H1 (cell line): Measurements from ENCODE around the gene CCIN. TPM values are rescaled to one million over a fixed set of nuclear protein-coding genes. Genes with fewer than 3 reads are reported as not detected.

Experiments used
- CTCF ChIA-PET: fragments of 300-600 bp; sonication (Branson Sonifier 250); formaldehyde crosslinking; loops from one replicate; lab custom pipeline; 2021; ENCODE audit not compliant: partially characterized antibody; lab: Charles Lee
- POLR2A ChIA-PET: fragments of 300-600 bp; sonication (Branson Sonifier 250); formaldehyde crosslinking; loops from one replicate; lab custom pipeline; 2021; ENCODE audit warnings: inconsistent platforms; ENCODE audit not compliant: partially characterized antibody; lab: Charles Lee
- DNase-seq, 2 experiments: peaks; one replicate each; pipeline versions ENCODE4 v3.0.0 to v3.0.0-alpha.2; 2010 to 2022; ENCODE audit warnings: low spot score in 2 of 2, low read depth in 1 of 2, mixed read lengths in 1 of 2
- FAIRE-seq: peaks from 2 replicates; lab custom pipeline; 2011; peaks lifted over from hg19 to GRCh38; lab: Jason Lieb, UNC
- H2AFZ ChIP-seq: 2 replicates; pipeline ENCODE4 v1.8.1; 2012; ENCODE audit warnings: low read length, inconsistent platforms
- H2AK5ac ChIP-seq: 2 replicates; pipeline ENCODE4 v1.6.1; 2013; ENCODE audit warnings: low read depth, low read length
- H2BK120ac ChIP-seq: replicated peaks from 2 replicates; pipeline ENCODE3; 2013; ENCODE audit warnings: low read depth, low read length, inconsistent platforms
- H2BK12ac ChIP-seq: 2 replicates; pipeline ENCODE4 v1.6.1; 2013; ENCODE audit warnings: low read depth, low read length
- H2BK15ac ChIP-seq: 2 replicates; pipeline ENCODE4 v1.6.1; 2013; ENCODE audit warnings: low read length
- H2BK20ac ChIP-seq: 2 replicates; pipeline ENCODE4 v1.6.1; 2013; ENCODE audit warnings: low read length
- H2BK5ac ChIP-seq: 2 replicates; pipeline ENCODE4 v1.6.1; 2013; ENCODE audit warnings: low read depth, low read length
- H3K14ac ChIP-seq: 2 replicates; pipeline ENCODE4 v1.6.1; 2013; ENCODE audit warnings: inconsistent platforms; ENCODE audit not compliant: insufficient read length
- H3K18ac ChIP-seq: 2 replicates; pipeline ENCODE4 v1.6.1; 2013; ENCODE audit warnings: low read length; ENCODE audit errors: extremely low read depth
- H3K23ac ChIP-seq: 2 replicates; pipeline ENCODE4 v1.6.1; 2013; ENCODE audit warnings: inconsistent platforms; ENCODE audit not compliant: insufficient read length
- H3K23me2 ChIP-seq: 2 replicates; pipeline ENCODE4 v1.6.1; 2013; ENCODE audit warnings: low read depth, low read length
- H3K27ac ChIP-seq: 2 replicates; pipeline ENCODE4 v1.6.1; 2011; ENCODE audit warnings: low read depth, low read length, inconsistent platforms
- H3K27me3 ChIP-seq, 4 experiments: replicated peaks in 1 of 4; 1 replicate in 1 of 4; 2 replicates in 3 of 4; pipeline versions ENCODE4 v1.6.1 to v1.8.1; 2011 to 2013; ENCODE audit warnings: low read length in 3 of 4, mild to moderate bottlenecking in 3 of 4, inconsistent platforms in 2 of 4, mixed read lengths in 2 of 4, moderate library complexity in 1 of 4; ENCODE audit not compliant: control insufficient read depth in 3 of 4, insufficient read depth in 3 of 4; ENCODE audit errors: extremely low read depth in 1 of 4
- H3K36me3 ChIP-seq, 4 experiments: 2 replicates each; pipeline versions ENCODE4 v1.6.1 to v1.8.1; 2011 to 2013; ENCODE audit warnings: mild to moderate bottlenecking in 4 of 4, low read length in 3 of 4, moderate library complexity in 2 of 4, control low read depth in 1 of 4, inconsistent platforms in 1 of 4; ENCODE audit not compliant: insufficient read depth in 4 of 4, control insufficient read depth in 2 of 4
- H3K4ac ChIP-seq: replicated peaks from 2 replicates; pipeline ENCODE3; 2013; ENCODE audit warnings: low read length, low read depth, mixed read lengths, inconsistent platforms; ENCODE audit not compliant: insufficient read length
- H3K4me1 ChIP-seq, 4 experiments: replicated peaks in 1 of 4; 1 replicate in 1 of 4; 2 replicates in 3 of 4; pipeline versions ENCODE4 v1.6.1 to v1.8.1; 2011 to 2013; ENCODE audit warnings: low read length in 3 of 4, inconsistent platforms in 2 of 4, mixed read lengths in 1 of 4; ENCODE audit not compliant: insufficient read depth in 4 of 4, control insufficient read depth in 3 of 4
- H3K4me2 ChIP-seq, 2 experiments: 2 replicates each; pipeline versions ENCODE4 v1.6.1 to v1.8.1; 2011 to 2013; ENCODE audit warnings: low read depth in 2 of 2, low read length in 2 of 2, control low read depth in 1 of 2, inconsistent platforms in 1 of 2, mild to moderate bottlenecking in 1 of 2; ENCODE audit not compliant: insufficient read depth in 1 of 2
- H3K4me3 ChIP-seq, 4 experiments: fragments of 200-600, 300-600 bp in 1 of 4; sonication (generic), shearing (Covaris generic), sonication (Bioruptor Twin) in 1 of 4; 2 replicates each; pipeline versions ENCODE4 v1.5.1 to v1.8.1; 2011 to 2016; ENCODE audit warnings: low read length in 4 of 4, low read depth in 3 of 4, control low read depth in 2 of 4, inconsistent platforms in 2 of 4, mild to moderate bottlenecking in 2 of 4, mixed read lengths in 1 of 4, moderate library complexity in 1 of 4; ENCODE audit not compliant: insufficient read depth in 2 of 4; ENCODE audit errors: extremely low read depth in 1 of 4
- H3K56ac ChIP-seq: replicated peaks from 2 replicates; pipeline ENCODE3; 2013; ENCODE audit warnings: low read depth, mild to moderate bottlenecking, mixed read lengths, low read length, inconsistent platforms; ENCODE audit not compliant: insufficient read length
- H3K79me1 ChIP-seq: 2 replicates; pipeline ENCODE4 v1.6.1; 2013; ENCODE audit warnings: low read depth, low read length, control low read depth
- H3K79me2 ChIP-seq, 2 experiments: 2 replicates each; pipeline versions ENCODE4 v1.6.1 to v1.8.1; 2012 to 2013; ENCODE audit warnings: low read length in 2 of 2, mild to moderate bottlenecking in 2 of 2, inconsistent platforms in 1 of 2; ENCODE audit not compliant: insufficient read depth in 2 of 2, control insufficient read depth in 1 of 2
- H3K9ac ChIP-seq, 4 experiments: replicated peaks in 1 of 4; 1 replicate in 1 of 4; 2 replicates in 3 of 4; pipeline versions ENCODE4 v1.6.1 to v1.8.1; 2011 to 2013; ENCODE audit warnings: low read depth in 3 of 4, low read length in 3 of 4, control low read depth in 2 of 4, mild to moderate bottlenecking in 2 of 4, moderate library complexity in 2 of 4, inconsistent platforms in 1 of 4; ENCODE audit errors: extremely low read depth in 1 of 4
- H3K9me3 ChIP-seq, 2 experiments: 2 replicates each; pipeline versions ENCODE4 v1.6.1 to v1.8.1; 2012 to 2013; ENCODE audit warnings: mild to moderate bottlenecking in 2 of 2, moderate library complexity in 2 of 2, control low read depth in 1 of 2, inconsistent platforms in 1 of 2, low read depth in 1 of 2, low read length in 1 of 2, mixed read lengths in 1 of 2; ENCODE audit not compliant: insufficient read depth in 2 of 2
- H4K20me1 ChIP-seq, 2 experiments: replicated peaks in 1 of 2; 2 replicates each; pipeline versions ENCODE3 to v1.8.1; 2011 to 2013; ENCODE audit warnings: inconsistent platforms in 2 of 2, low read length in 2 of 2, mild to moderate bottlenecking in 1 of 2; ENCODE audit not compliant: insufficient read depth in 2 of 2, control insufficient read depth in 1 of 2
- H4K5ac ChIP-seq: 2 replicates; pipeline ENCODE4 v1.6.1; 2013; ENCODE audit warnings: low read length, low read depth, mixed read lengths, inconsistent platforms; ENCODE audit not compliant: insufficient read length
- H4K8ac ChIP-seq: 2 replicates; pipeline ENCODE4 v1.8.0; 2013; ENCODE audit warnings: mild to moderate bottlenecking, moderate library complexity, low read length, inconsistent platforms; ENCODE audit not compliant: insufficient read depth; ENCODE audit errors: extremely low read depth
- H4K91ac ChIP-seq: replicated peaks from 2 replicates; pipeline ENCODE3; 2013; ENCODE audit warnings: low read length, mixed read lengths, inconsistent platforms; ENCODE audit not compliant: insufficient read length
- BACH1 ChIP-seq: IDR thresholded peaks from 2 replicates; pipeline ENCODE4 v1.6.1; 2012; ENCODE audit warnings: low read length, improper control_type of control experiment
- CBX5 ChIP-seq: fragments of 300-800, 300-1000 bp; sonication (generic); IDR thresholded peaks from 2 replicates; pipeline ENCODE4 v1.7.1; 2016; ENCODE audit warnings: antibody characterized with exemption, low read length, low read depth
- CREB1 ChIP-seq: IDR thresholded peaks from 2 replicates; pipeline ENCODE4 v1.6.1; 2012; ENCODE audit warnings: inconsistent platforms
- FOSL1 ChIP-seq: IDR thresholded peaks from 2 replicates; pipeline ENCODE4 v1.6.1; 2011; ENCODE audit warnings: mild to moderate bottlenecking, low read depth, low read length, moderate library complexity; ENCODE audit not compliant: insufficient read depth
- KDM5A ChIP-seq: fragments of 200-600 bp; IDR thresholded peaks from 2 replicates; pipeline ENCODE4 v1.7.1; 2012; ENCODE audit warnings: mild to moderate bottlenecking, low read length, inconsistent platforms, mixed read lengths
- NANOG ChIP-seq: IDR thresholded peaks from 2 replicates; pipeline ENCODE4 v1.6.1; 2011; ENCODE audit warnings: low read length, low read depth, mild to moderate bottlenecking, inconsistent platforms; ENCODE audit not compliant: insufficient read depth, poor library complexity, severe bottlenecking
- RAD21 ChIP-seq, 2 experiments: IDR thresholded peaks in 1 of 2; conservative IDR thresholded peaks in 1 of 2; 2 replicates each; pipeline ENCODE4 v1.6.1; 2011; ENCODE audit warnings: low read depth in 2 of 2, low read length in 2 of 2, improper control_type of control experiment in 1 of 2, inconsistent platforms in 1 of 2, mild to moderate bottlenecking in 1 of 2, moderate library complexity in 1 of 2
- RNF2 ChIP-seq: fragments of 200-900, 300-1000 bp; sonication (generic); IDR thresholded peaks from 2 replicates; pipeline ENCODE4 v1.7.1; 2016; ENCODE audit warnings: borderline replicate concordance, low read depth, mild to moderate bottlenecking, antibody characterized with exemption, low read length; ENCODE audit not compliant: poor library complexity, severe bottlenecking; ENCODE audit errors: missing control alignments
- RXRA ChIP-seq: IDR thresholded peaks from 2 replicates; pipeline ENCODE4 v1.6.1; 2011; ENCODE audit warnings: low read depth, mild to moderate bottlenecking, low read length, moderate library complexity; ENCODE audit not compliant: insufficient read depth
- WGBS, 2 experiments: shearing (Covaris generic) in 1 of 2; methylation state at CpG; one replicate each; pipeline versions ENCODE4 v1.1.6 to v1.1.7; 2013 to 2015; ENCODE audit warnings: low lambda C conversion rate in 2 of 2, mixed read lengths in 2 of 2, inconsistent platforms in 1 of 2, low coverage in 1 of 2, missing lambda C conversion rate in 1 of 2; ENCODE audit not compliant: insufficient replicate concordance in 2 of 2, insufficient coverage in 1 of 2, insufficient read length in 1 of 2; ENCODE audit errors: extremely low coverage in 1 of 2, missing lambda C conversion rate in 1 of 2; 5-methylcytosine and 5-hydroxymethylcytosine counted together
- polyA plus RNA-seq, 7 experiments: library from polyadenylated mRNA; depleted of rRNA in 3 of 7; stranded (reverse) in 5 of 7; unstranded in 2 of 7; fragments of >200 nt in 5 of 7; fragments of 200-250 nt in 2 of 7; gene quantifications; 1 replicate in 5 of 7; 2 replicates in 1 of 7; 4 replicates in 1 of 7; pipeline versions ENCODE4 v1.2.1 to v1.2.3, GENCODE V29; 2011 to 2013; ENCODE audit warnings: missing spikeins in 2 of 7, mixed read lengths in 2 of 7
- total RNA-seq: library from RNA; stranded (reverse); fragmentation: NEBNext Ultra II Directional; extraction: Animal tissue kit (Norgen Biotek cat#: 25700); gene quantifications from 2 replicates; pipeline ENCODE4 v1.2.1, GENCODE V29; 2021
- TF ChIP-seq, protein P1 (sequence below): IDR thresholded peaks from 2 replicates; pipeline ENCODE4 v1.6.1; 2012; ENCODE audit warnings: inconsistent platforms

The CCIN gene
- total and polyA plus RNA-seq, 2 of the 8 experiments (the other 6 are each of a cell fraction or from before 2014, with no cell fraction given), result 0.19 to 0.21 TPM

DNA sequence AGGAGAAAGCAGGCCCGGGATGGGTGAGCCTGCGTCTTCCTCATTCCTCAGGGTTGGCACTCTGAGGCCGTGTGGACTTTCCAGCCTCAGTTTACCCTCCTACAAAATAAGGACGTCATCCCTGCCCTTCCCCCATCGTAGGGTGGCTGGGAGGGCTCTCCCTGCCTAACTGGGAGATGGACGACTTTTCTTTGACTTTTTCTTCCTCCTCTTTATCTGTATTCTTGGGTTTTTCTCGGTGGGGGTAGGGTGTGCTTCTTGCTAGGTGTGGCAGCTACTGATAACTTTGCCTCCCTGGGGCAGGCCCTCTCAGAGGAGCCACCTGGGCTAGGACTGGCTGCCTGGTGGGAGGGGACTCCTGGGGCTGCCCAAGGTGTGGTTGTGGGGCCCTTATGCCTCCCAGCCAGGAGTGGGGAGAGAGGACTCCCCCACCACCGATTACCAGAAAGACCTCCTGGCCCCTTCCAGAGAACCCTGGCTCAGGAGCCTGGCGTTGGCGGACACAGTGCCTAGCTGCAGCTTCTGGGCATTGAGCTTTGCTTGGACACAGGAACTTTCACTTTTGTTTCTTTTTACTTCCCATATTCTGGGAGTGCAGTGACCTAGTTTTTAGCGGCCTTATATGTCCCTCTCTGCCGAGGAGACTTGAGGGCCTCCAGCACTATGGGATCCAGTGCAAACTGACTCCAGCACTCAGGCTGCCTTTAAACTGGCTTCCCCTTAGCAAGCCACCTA lies 26.5 kb upstream of the CCIN start:
- H2BK120ac ChIP-seq, result no peak overlapping the region
- ChIA-PET POLR2A (interaction anchor here (3.7 kb wide), 1 partner anchor 22 kb away, joined by 19 read pairs; no protein-coding TSS in a partner anchor), CTCF (interaction anchor here (0.5 to 6.7 kb wide), 8 partner anchors 8 to 104 kb away, joined by 3 to 58 read pairs (median 8); partner anchors contain the start of gene CCIN)
- no peak overlapping the region for H2AK5ac ChIP-seq
- H3K27ac ChIP-seq, result no peak overlapping the region
- H3K79me2 ChIP-seq, result no peaks in the 10 kb centered on the region
- H3K18ac ChIP-seq, result peak overlapping the region; percentile 7; the same call in 1 of the 2 replicates
- H3K23ac ChIP-seq, result no peak overlapping the region
- H3K27me3 ChIP-seq, result peaks cover 11 to 22% (median 16%) of the 10 kb centered on the region in 4 experiments
- no peak overlapping the region for H3K4me2 ChIP-seq
- no peak for FAIRE-seq
- H4K20me1 ChIP-seq, result peaks cover 3 to 6% of the 10 kb centered on the region in 2 experiments
- no peak overlapping the region for H3K56ac ChIP-seq
- 0 out of 7 replicates have a peak, but pooled peaks cover 0 to under 1% (median 0%) of the 10 kb centered on the region in 4 experiments for H3K4me1 ChIP-seq
- H4K5ac ChIP-seq, result no peak overlapping the region
- H3K36me3 ChIP-seq, result no peaks in the 10 kb centered on the region; a peak in 1 of 8 replicates
- H3K4me3 ChIP-seq, result no peak overlapping the region
- 86% methylated on average over 11 of the region's 12 CpGs; no CpG with 5 or more reads in 1 of the 2 experiments for WGBS, 2 experiments
- no peak overlapping the region for H3K9ac ChIP-seq
- H4K91ac ChIP-seq, result no peak overlapping the region
- TF ChIP-seq RAD21 (IDR thresholded peaks at IDR 0.05 in 1 of 2, conservative IDR thresholded peaks at IDR 0.05 in 1 of 2; ENCODE audit: low read depth in 2 of 2, low read length in 2 of 2), result no peak
- TF ChIP-seq, protein P1, sequence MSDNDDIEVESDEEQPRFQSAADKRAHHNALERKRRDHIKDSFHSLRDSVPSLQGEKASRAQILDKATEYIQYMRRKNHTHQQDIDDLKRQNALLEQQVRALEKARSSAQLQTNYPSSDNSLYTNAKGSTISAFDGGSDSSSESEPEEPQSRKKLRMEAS, result no peak
- no peak for TF ChIP-seq KDM5A
- TF ChIP-seq CREB1, result no peak
- TF ChIP-seq RNF2, result no peak
- TF ChIP-seq RXRA, result no peak
- no peak for TF ChIP-seq BACH1
- no peak for TF ChIP-seq NANOG
- TF ChIP-seq FOSL1, result no peak
- no peak for TF ChIP-seq CBX5
- TF ChIP-seq, all 59 proteins: peak for 0
- H3K14ac ChIP-seq, result no peak overlapping the region
- H3K4ac ChIP-seq, result no peak overlapping the region
- no peak overlapping the region for H2BK12ac ChIP-seq
- no peak overlapping the region for H4K8ac ChIP-seq
- no peak for DNase-seq
- H2AFZ ChIP-seq, result no peak overlapping the region
- H3K79me1 ChIP-seq, result no peaks in the 10 kb centered on the region
- H3K23me2 ChIP-seq, result peaks cover 4% of the 10 kb centered on the region; the same call in 1 of the 2 replicates
- H2BK5ac ChIP-seq, result no peak overlapping the region
- H3K9me3 ChIP-seq, result peaks cover 0 to 7% of the 10 kb centered on the region in 2 experiments; a peak in 2 of 4 replicates
- H2BK15ac ChIP-seq, result no peak overlapping the region
- no peak overlapping the region for H2BK20ac ChIP-seq
